ENCODE data around the gene RNU1-3.
"Not testable (repeated sequence)": the region's sequence is repeated elsewhere in the genome, so short reads cannot be mapped to it uniquely, and the experiment has no call there.

DNA sequence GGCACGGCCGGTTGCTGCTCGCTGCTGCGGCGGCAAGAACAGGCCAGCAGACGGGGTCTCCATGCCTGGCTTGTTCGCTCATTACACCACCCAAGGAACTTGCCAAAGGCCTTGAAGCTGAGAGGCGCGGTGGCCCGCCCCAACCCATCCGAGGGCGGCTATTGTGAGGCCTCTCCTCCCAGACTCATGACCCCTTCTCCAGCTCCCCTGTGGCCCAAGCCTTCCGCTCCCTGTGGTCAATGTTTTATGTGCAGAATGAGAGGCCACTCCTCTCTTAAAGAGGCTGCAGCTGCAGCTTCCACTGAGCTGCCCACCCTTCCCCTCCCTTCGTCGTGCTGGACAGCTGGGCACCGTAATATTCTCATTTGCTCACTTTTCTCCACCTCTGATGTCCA, 27.6 kb upstream of the RNU1-3 start:
- TF ChIP-seq BACH1 (IDR thresholded peaks at IDR 0.05; ENCODE audit: low read length); POLR2AphosphoS5 (IDR thresholded peaks at IDR 0.05; ENCODE audit: low read depth, low read length); POLR2A (IDR thresholded peaks at IDR 0.05; ENCODE audit: control extremely low read depth in 1 of 2, low read depth in 2 of 2, low read length in 2 of 2); CTCF (IDR thresholded peaks at IDR 0.05; ENCODE audit: control extremely low read depth in 1 of 3, insufficient read depth in 1 of 3, low read depth in 1 of 3, low read length in 3 of 3); SP2 (IDR thresholded peaks at IDR 0.05; ENCODE audit: low read length); TBP (IDR thresholded peaks at IDR 0.05; ENCODE audit: low read depth, low read length); EZH2 (IDR thresholded peaks at IDR 0.05; ENCODE audit: low read depth, low read length, severe bottlenecking); RFX5 (IDR thresholded peaks at IDR 0.05; ENCODE audit: borderline replicate concordance, low read depth, low read length); HDAC6 (IDR thresholded peaks at IDR 0.05; ENCODE audit: low read depth, low read length): not testable (repeated sequence)

Measured in H1 (cell line).